Activated naive CD4-positive, alpha-beta T cell treated with anti-CD3 and anti-CD28 coated beads, Interleukin-2, amount 10 ng/mL, durations not matched to agents 7 days and 5 days (primary cell): ENCODE measurements around the gene ARRB2.

Experiments used
- CTCF ChIA-PET: fragments of 350-600 bp; sonication (Branson Sonifier 250); formaldehyde crosslinking; loops from one replicate; lab custom pipeline; 2021; ENCODE audit warnings: antibody characterized with exemption; lab: Charles Lee
- DNase-seq: peaks from one replicate; pipeline ENCODE4 v3.0.0-alpha.2; 2020
- H3K27ac Mint-ChIP-seq: one replicate; pipeline ENCODE4 v1.8.0; 2021; ENCODE audit warnings: mild to moderate bottlenecking, moderate library complexity, mixed read lengths
- H3K27me3 Mint-ChIP-seq: one replicate; pipeline ENCODE4 v1.8.0; 2021; ENCODE audit warnings: mild to moderate bottlenecking, mixed read lengths
- H3K36me3 Mint-ChIP-seq: one replicate; pipeline ENCODE4 v1.8.0; 2021; ENCODE audit warnings: mixed read lengths
- H3K4me1 Mint-ChIP-seq: one replicate; pipeline ENCODE4 v1.8.0; 2021; ENCODE audit warnings: mixed read lengths
- H3K4me3 Mint-ChIP-seq: one replicate; pipeline ENCODE4 v1.8.0; 2021; ENCODE audit warnings: mild to moderate bottlenecking, moderate library complexity, mixed read lengths
- H3K9me3 Mint-ChIP-seq: one replicate; pipeline ENCODE4 v1.8.0; 2021; ENCODE audit warnings: mixed read lengths

The ARRB2 gene

DNA sequence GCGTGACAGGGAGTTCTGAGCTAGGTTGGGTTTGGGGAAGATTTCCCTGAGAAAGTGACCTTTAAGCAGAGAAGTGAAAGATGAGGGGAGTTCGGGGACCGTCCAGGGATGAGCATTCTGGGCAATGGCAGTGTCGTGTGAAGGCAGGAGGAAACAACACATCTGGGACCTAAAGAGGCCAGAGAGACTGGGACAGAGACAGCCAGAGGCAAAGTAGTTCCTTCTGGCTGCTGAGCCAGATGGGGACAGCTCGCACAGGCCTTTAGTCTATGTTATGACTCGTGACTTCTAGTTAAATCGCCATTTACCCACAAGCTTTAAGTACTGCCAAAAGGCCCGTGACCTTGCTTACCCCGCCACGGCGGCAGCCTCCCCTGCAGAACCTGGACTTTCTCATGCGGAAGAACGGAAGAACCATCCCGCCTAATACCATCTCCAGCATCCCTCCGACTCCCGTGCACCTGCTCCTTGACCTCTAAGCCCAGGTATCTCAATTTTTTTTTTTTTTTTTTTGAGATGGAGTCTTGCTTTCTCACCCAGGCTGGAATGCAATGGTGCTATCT, 12.3 kb downstream of the ARRB2 start:
- peaks cover 18% of the 10 kb centered on the region for H3K4me1 Mint-ChIP-seq
- no peak overlapping the region for H3K27ac Mint-ChIP-seq
- H3K4me3 Mint-ChIP-seq = no peak overlapping the region
- CTCF ChIA-PET = no interaction called here
- no peak for DNase-seq
- H3K36me3 Mint-ChIP-seq = peaks cover 37% of the 10 kb centered on the region
- no peaks in the 10 kb centered on the region for H3K27me3 Mint-ChIP-seq
- H3K9me3 Mint-ChIP-seq = no peaks in the 10 kb centered on the region

DNA sequence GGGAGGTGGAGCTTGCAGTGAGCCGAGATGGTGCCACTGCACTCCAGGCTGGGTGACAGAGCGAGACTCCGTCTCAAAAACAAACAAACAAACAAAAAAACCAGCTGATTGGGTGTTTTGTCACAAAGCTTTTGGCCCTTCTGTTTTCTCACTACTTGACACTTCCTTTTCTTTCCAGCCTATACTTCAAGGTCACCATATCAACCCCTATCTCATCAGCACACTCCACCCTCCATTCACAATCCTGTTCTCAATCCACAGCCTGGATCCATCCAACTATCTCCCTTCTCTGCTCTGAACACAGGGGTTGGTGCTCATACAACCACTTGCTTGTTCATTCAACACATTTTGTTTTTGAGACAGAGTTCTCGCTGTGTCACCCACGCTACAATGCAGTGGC, 14.2 kb downstream of the ARRB2 start:
- CTCF ChIA-PET = interaction anchor here (1.2 kb wide), 1 partner anchor 14 kb away, joined by 3 read pairs; the partner anchor contains the start of gene ARRB2
- peaks cover 20% of the 10 kb centered on the region for H3K36me3 Mint-ChIP-seq
- no peak overlapping the region for H3K27ac Mint-ChIP-seq
- no peaks in the 10 kb centered on the region for H3K27me3 Mint-ChIP-seq
- H3K4me1 Mint-ChIP-seq = peaks cover 14% of the 10 kb centered on the region
- H3K9me3 Mint-ChIP-seq = no peaks in the 10 kb centered on the region
- no peak for DNase-seq
- no peak overlapping the region for H3K4me3 Mint-ChIP-seq

DNA sequence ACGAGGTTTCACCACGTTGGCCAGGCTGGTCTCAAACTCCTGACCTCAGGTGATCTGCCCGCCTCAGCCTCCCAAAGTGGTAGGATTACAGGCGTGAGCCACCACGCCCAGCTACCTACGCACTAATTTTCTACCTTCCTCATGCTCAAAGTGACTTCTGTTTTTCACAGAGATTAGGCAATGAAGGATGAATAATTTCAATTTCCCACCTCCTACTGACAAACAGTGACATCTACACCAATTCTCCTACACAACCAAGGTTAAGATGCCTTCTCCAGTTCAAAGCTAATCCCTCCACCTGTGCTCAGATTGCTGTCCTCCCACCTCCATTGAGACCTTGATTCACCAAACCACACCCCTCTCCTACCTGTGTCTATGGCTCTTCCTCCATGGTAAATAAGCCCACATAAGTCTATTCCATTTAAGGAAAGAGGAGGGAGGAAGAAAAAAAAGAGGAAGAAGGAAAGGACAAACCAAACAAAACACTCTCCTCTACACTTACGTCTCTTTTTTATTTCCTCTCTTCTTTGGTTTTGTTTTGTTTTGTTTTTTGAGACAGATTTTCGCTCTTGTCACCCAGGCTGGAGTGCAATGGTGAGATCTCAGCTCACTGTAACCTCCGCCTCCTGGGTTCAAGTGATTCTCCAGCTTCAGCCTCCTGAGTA, 15.3 kb downstream of the ARRB2 start:
- Mint-ChIP-seq H3K36me3 (peaks cover 13% of the 10 kb centered on the region), H3K27ac (no peak overlapping the region), H3K4me3 (no peak overlapping the region), H3K4me1 (peaks cover 15% of the 10 kb centered on the region), H3K9me3 (no peaks in the 10 kb centered on the region), H3K27me3 (no peaks in the 10 kb centered on the region)
- no peak for DNase-seq
- CTCF ChIA-PET = no interaction called here

DNA sequence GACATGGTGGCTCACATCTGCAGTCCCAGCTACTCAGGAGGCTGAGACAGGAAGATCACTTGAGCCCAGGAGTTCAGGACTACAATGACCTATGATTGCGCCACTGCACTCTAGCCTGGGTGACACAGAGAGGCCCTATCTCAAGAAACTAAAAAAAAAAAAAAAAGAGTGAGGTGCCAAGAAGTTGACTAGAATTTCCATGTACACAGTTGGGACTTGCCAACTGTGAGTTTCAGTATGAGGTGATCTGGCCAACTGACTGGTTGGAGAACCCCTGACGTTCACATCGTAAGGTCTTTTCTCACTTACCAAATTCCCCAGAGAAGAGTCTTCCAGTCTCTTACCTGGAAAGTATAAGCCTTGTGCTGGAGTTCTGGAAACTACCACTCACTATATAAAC, 17.7 kb downstream of the ARRB2 start:
- H3K27ac Mint-ChIP-seq = no peak overlapping the region
- H3K9me3 Mint-ChIP-seq = no peaks in the 10 kb centered on the region
- H3K36me3 Mint-ChIP-seq = peaks cover 2% of the 10 kb centered on the region
- H3K4me3 Mint-ChIP-seq = no peak overlapping the region
- CTCF ChIA-PET = no interaction called here
- H3K4me1 Mint-ChIP-seq = peaks cover 33% of the 10 kb centered on the region
- no peak for DNase-seq
- no peaks in the 10 kb centered on the region for H3K27me3 Mint-ChIP-seq

DNA sequence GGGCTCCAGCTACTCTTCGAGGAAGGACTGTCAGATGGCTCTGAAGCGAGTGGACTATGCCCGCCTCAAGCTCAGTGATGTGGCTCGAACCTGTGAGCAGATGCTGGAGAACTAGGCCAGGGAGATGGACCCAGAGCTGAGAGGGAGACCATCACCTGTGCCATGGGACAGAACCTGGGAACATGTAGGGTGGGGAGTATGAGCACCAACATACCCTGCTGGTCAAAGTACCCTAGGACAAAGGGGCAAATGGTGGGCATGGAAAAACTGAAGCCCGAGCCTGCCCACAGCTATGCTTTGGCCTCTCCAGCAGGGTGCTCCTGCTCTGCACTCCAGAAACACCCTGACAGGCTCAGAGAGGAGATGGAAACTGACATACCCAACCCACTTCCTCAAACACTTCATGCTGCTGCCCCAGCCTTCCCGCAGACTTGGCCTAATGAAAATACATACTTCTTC, 22.7 kb downstream of the ARRB2 start:
- Mint-ChIP-seq H3K27ac (no peak overlapping the region), H3K4me1 (peaks cover 43% of the 10 kb centered on the region), H3K27me3 (peaks cover 29% of the 10 kb centered on the region), H3K9me3 (no peaks in the 10 kb centered on the region), H3K4me3 (peak overlapping the region; percentile 98), H3K36me3 (peaks cover 6% of the 10 kb centered on the region)
- peak; percentile 45 for DNase-seq
- CTCF ChIA-PET = interaction anchor here (1.0 to 1.9 kb wide), 6 partner anchors 23 to 171 kb away, joined by 3 to 8 read pairs (median 6); partner anchors contain the start of gene ARRB2

DNA sequence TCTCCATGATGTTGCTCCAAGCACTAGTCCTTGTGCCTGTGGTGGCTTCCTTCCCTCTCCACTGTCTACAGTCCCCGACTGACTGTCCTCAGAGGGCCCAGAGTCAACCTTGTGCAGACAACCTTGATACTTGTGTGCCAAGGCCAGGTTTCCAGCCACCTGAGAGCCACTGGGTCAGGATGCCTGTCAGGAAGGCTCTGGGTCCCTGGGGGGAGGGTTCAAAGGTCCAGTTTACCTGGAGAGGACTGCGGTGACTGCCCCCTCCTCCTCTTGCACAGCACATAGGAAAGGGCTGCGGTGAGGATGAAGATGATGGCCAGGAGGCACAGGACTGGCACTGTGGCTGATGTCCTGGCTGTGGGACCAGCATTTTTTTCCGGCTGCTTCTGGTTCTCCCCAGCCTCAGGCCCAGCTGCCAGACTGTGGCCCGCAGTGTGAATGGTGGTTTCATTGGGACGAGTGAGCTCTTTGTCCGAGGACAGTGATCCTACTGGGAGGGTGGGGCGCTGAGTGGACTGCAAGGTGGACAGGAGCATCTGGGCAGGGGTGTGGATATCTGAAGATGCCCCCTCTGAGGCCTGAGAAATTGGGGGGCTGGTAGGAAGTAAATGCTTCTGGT, 24.5 kb downstream of the ARRB2 start:
- Mint-ChIP-seq H3K27me3 (peaks cover 46% of the 10 kb centered on the region), H3K9me3 (no peaks in the 10 kb centered on the region), H3K36me3 (peaks cover 6% of the 10 kb centered on the region), H3K4me1 (peaks cover 49% of the 10 kb centered on the region), H3K4me3 (no peak overlapping the region), H3K27ac (no peak overlapping the region)
- CTCF ChIA-PET = interaction anchor here (0.8 to 2.2 kb wide), 2 partner anchors 51 to 55 kb away, joined by 4 to 5 read pairs; partner anchors contain the start of gene VMO1
- no peak for DNase-seq

DNA sequence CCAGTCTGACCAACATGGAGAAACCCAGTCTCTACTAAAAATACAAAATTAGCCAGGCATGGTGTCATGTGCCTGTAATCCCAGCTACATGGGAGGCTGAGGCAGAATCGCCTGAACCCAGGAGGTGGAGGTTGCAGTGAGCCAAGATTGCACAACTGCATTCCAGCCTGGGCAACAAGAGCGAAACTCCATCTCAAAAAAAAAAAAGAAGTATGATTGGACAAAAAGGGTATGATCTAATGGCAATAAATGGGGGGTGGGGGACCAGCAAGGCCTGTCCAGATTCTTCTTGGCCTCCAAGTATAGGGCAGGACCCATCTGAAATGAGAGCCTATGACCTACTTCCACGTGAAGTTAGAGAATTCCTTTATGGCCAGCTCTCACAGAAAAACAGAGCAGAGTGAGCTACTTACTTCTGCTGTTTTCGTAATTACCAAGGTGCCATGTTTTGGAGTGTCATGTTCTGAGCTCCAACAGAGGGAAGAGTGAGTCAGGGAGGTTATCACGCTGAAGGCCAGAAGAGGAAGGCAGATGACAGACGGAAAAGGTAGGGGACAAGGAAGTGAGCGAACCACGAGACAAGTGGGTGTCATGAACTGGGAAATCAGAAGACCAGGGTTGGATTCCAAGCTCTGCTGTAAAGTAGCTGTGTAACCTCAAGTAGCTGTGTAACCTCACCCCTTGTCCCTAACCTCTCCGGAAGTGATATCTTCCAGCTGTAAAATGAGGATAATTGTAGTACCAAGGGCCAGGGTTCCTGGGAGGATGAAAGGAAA, 25.6 kb downstream of the ARRB2 start:
- Mint-ChIP-seq H3K27ac (no peak overlapping the region), H3K4me3 (no peak overlapping the region), H3K9me3 (no peaks in the 10 kb centered on the region), H3K27me3 (peaks cover 57% of the 10 kb centered on the region), H3K4me1 (peaks cover 47% of the 10 kb centered on the region), H3K36me3 (peaks cover 6% of the 10 kb centered on the region)
- CTCF ChIA-PET = interaction anchor here (1.9 to 2.2 kb wide), 2 partner anchors 50 to 54 kb away, joined by 5 to 7 read pairs; partner anchors contain the start of genes GLTPD2 and VMO1
- DNase-seq = no peak

DNA sequence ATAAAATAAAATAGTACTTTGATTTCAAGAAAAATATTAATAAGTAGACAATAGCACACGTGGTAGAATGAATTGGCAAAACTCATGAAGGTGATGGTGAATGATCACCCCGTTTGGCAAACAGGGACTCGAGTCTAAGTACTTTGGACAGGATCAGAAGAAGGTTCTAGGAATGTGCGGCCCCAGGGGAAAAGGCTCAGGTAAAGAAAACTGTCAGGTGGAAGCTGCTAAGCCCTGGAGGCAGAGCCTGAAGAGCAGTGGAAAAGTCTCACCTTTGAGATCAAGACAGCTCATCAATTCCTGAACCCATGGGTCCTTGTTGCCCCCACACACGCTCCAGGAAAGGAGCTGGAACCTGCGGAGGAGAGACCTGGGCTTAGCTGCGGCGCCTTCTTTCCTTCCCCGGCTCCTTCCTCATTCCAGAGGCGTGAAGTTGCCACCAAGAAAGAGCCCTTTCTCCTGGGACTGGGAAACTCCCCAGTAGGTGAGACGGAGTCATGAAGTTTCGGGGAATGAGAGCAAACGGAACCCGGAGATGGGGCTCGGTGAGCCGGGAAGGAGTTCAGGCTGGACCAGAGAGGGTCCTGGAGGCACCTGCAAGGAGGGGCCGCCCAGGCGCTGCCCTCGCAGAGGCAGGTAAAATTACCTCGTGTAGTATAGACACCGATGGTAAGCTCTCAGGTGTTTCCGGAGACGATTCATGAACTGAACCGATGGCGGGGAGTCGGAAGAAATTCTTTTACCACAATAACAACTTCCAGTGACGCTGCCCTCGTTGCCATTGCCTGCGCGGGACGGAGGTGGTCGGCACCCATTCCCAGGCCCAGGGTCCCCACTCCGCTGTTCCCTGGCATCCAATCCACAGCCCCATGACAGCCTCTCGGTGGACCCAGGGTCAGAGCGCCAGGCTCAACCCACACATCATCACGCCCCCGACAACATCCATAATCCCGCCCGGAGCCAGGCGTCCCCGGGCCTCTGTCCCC, 28.0 kb downstream of the ARRB2 start:
- Mint-ChIP-seq H3K27me3 (peaks cover 81% of the 10 kb centered on the region), H3K9me3 (no peaks in the 10 kb centered on the region), H3K36me3 (peaks cover 4% of the 10 kb centered on the region), H3K4me3 (peak overlapping the region; percentile 76), H3K27ac (peak overlapping the region; percentile 13), H3K4me1 (peaks cover 28% of the 10 kb centered on the region)
- CTCF ChIA-PET = no interaction called here
- peak; percentile 51 for DNase-seq

DNA sequence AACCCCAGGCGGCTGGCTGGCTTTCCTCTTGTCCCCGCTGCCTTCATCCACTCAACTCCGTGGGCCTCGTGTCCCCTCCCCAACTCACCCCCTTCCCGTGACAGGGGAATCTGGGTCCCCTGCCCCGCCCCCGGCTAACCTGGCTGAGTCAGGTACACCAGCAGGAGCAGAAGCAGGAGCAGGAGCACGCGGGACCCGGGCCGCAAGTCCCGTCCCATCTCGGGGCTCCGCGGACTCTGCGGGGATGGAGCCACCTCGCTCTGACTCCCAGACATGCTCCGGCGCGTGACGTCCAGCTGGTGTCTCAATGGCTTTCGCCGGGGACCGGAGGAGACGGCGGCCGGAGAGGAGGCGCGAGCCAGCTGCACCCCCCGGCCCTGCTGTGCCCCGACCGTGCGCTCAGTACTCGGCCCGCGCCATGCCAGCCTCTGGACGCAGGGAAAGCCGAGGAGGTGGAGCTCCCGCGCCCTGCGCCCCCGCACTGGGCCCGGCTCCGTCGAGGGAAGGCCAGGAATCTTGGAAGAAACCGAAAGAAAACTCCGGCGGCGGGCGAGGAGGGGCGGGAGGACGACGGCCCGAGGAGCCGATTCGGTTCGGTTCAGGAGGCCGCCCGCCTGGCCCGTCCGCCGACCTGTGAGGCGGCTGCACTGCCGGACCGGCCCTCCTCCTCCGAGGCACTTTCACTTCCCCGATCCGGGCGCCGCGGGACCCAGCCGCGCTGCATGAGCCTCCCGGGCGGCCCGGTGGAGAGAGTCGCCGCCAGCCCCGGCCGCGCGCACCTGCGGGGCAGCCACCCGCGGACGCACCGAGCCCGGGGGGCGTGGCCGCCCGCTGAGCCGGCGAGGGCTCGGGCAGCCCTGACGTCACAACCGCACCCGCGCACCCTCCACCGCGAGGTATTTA, 28.9 kb downstream of the ARRB2 start, which contains the start of the genes CXCL16 and ZMYND15:
TSS of gene CXCL16 (minus strand) at position 807 of the 903 bp plus-strand sequence. CDS start at position 218, 589 bp downstream.
TSS of gene ZMYND15 (plus strand) at position 712 of the 903 bp plus-strand sequence. CDS start 716 bp downstream, outside the sequence.
- peak within 1 kb of the TSS; percentile 13 for H3K27ac Mint-ChIP-seq
- CTCF ChIA-PET = no interaction called here
- DNase-seq = peak; percentile 71
- peaks cover 90% of the 10 kb centered on the region for H3K27me3 Mint-ChIP-seq
- H3K36me3 Mint-ChIP-seq = peaks cover 2% of the 10 kb centered on the region
- H3K9me3 Mint-ChIP-seq = no peaks in the 10 kb centered on the region
- peaks cover 23% of the 10 kb centered on the region for H3K4me1 Mint-ChIP-seq
- peak within 1 kb of the TSS; percentile 76 for H3K4me3 Mint-ChIP-seq

DNA sequence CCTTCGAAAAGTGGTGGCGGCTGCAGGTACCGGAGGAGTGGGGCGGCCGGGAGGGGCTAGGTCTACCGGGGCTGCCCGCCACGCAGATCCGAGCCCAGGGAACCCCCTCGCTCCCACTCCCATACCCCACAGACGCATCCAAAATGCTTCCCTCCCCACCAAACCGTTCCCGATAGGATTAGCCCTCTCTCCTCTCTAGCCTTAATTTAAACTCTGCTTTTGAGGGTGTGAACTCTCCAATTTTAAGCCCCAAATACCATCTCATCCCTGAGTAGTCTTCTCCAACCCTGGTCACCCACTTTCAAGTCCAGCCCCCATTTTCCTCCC, 29.6 kb downstream of the ARRB2 start:
- Mint-ChIP-seq H3K27ac (no peak overlapping the region), H3K4me3 (peak overlapping the region; percentile 69), H3K4me1 (peaks cover 19% of the 10 kb centered on the region), H3K36me3 (peaks cover 2% of the 10 kb centered on the region), H3K27me3 (peaks cover 93% of the 10 kb centered on the region), H3K9me3 (no peaks in the 10 kb centered on the region)
- no peak for DNase-seq
- CTCF ChIA-PET = no interaction called here

DNA sequence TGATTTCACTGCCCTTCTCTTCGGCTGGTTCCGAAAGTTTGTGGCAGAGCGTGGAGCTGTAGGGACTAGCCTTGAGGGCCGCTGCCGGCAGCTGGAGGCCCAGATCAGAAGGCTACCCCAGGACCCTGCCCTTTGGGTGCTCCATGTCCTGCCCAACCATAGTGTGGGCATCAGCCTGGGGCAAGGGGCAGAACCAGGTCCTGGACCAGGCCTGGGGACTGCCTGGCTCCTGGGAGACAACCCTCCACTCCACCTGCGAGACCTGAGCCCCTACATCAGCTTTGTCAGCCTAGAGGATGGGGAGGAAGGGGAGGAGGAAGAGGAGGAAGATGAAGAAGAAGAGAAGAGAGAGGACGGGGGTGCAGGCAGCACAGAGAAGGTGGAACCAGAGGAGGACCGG, 30.2 kb downstream of the ARRB2 start:
- peaks cover 95% of the 10 kb centered on the region for H3K27me3 Mint-ChIP-seq
- H3K9me3 Mint-ChIP-seq = no peaks in the 10 kb centered on the region
- H3K4me1 Mint-ChIP-seq = peaks cover 19% of the 10 kb centered on the region
- no peak for DNase-seq
- H3K27ac Mint-ChIP-seq = no peak overlapping the region
- H3K36me3 Mint-ChIP-seq = no peaks in the 10 kb centered on the region
- CTCF ChIA-PET = no interaction called here
- peak overlapping the region; percentile 69 for H3K4me3 Mint-ChIP-seq

DNA sequence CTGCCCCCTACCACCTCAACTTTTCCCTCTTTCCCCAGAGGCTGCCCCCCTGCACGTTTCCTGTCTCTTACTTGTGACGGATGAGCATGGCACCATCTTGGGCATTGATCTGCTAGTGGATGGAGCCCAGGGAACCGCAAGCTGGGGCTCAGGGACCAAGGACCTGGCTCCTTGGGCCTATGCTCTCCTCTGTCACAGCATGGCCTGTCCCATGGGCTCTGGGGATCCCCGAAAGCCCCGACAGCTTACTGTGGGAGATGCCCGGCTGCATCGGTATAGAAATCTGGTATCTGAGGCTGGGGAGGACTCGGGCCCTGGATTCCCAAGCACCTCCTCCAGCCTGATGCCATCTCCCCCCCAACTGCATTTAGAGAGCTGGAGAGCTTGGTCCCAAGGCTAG, 31.1 kb downstream of the ARRB2 start:
- H3K4me3 Mint-ChIP-seq = peak overlapping the region; percentile 8
- H3K4me1 Mint-ChIP-seq = peaks cover 20% of the 10 kb centered on the region
- no peak for DNase-seq
- H3K9me3 Mint-ChIP-seq = no peaks in the 10 kb centered on the region
- peaks cover 91% of the 10 kb centered on the region for H3K27me3 Mint-ChIP-seq
- H3K36me3 Mint-ChIP-seq = no peaks in the 10 kb centered on the region
- CTCF ChIA-PET = no interaction called here
- H3K27ac Mint-ChIP-seq = no peak overlapping the region
